H9 (cell line): ENCODE data around the gene GPD2. TPM values are rescaled to one million over a fixed set of nuclear protein-coding genes. Genes with fewer than 3 reads are reported as not detected.

ENCODE experiments used
- DNase-seq: peaks from one replicate; pipeline ENCODE4 v3.0.0-alpha.2; 2017
- H2AFZ ChIP-seq: one replicate; pipeline ENCODE4 v1.6.1; 2013; ENCODE audit warnings: mild to moderate bottlenecking, low read length, control low read depth, moderate library complexity
- H2AK5ac ChIP-seq: 2 replicates; pipeline ENCODE4 v1.6.1; 2013; ENCODE audit warnings: low read length, control low read depth, mixed read lengths; ENCODE audit not compliant: insufficient read length
- H2BK120ac ChIP-seq: one replicate; pipeline ENCODE4 v1.6.1; 2013; ENCODE audit warnings: low read depth, mild to moderate bottlenecking, low read length, control low read depth, inconsistent platforms; ENCODE audit not compliant: poor library complexity, severe bottlenecking
- H2BK12ac ChIP-seq: 2 replicates; pipeline ENCODE4 v1.6.1; 2013; ENCODE audit warnings: low read length, control low read depth, mixed read lengths, low read depth; ENCODE audit not compliant: insufficient read length
- H2BK15ac ChIP-seq: 2 replicates; pipeline ENCODE4 v1.6.1; 2013; ENCODE audit warnings: low read depth, low read length, control low read depth
- H2BK20ac ChIP-seq: one replicate; pipeline ENCODE4 v1.6.1; 2013; ENCODE audit warnings: low read depth, mild to moderate bottlenecking, low read length, control low read depth, inconsistent platforms; ENCODE audit not compliant: poor library complexity, severe bottlenecking
- H2BK5ac ChIP-seq: 2 replicates; pipeline ENCODE4 v1.6.1; 2013; ENCODE audit warnings: low read length, control low read depth, mixed read lengths; ENCODE audit not compliant: insufficient read length
- H3K14ac ChIP-seq: 2 replicates; pipeline ENCODE4 v1.6.1; 2013; ENCODE audit warnings: low read length, control low read depth; ENCODE audit not compliant: insufficient read depth
- H3K18ac ChIP-seq: 2 replicates; pipeline ENCODE4 v1.6.1; 2013; ENCODE audit warnings: low read depth, mild to moderate bottlenecking, mixed read lengths, low read length, control low read depth; ENCODE audit not compliant: insufficient read length
- H3K23ac ChIP-seq: 2 replicates; pipeline ENCODE4 v1.6.1; 2013; ENCODE audit warnings: low read length, control low read depth, mixed read lengths, low read depth; ENCODE audit not compliant: insufficient read length
- H3K23me2 ChIP-seq: 2 replicates; pipeline ENCODE4 v1.6.1; 2013; ENCODE audit warnings: low read depth, mild to moderate bottlenecking, mixed read lengths, low read length, control low read depth; ENCODE audit not compliant: insufficient read length, poor library complexity, severe bottlenecking
- H3K27ac ChIP-seq: 2 replicates; pipeline ENCODE4 v1.5.1; 2013; ENCODE audit warnings: low read length, control low read depth, mixed read lengths, low read depth; ENCODE audit not compliant: insufficient read length
- H3K27me3 ChIP-seq: 2 replicates; pipeline ENCODE4 v1.6.1; 2013; ENCODE audit warnings: low read length, control low read depth, inconsistent platforms; ENCODE audit not compliant: insufficient read depth
- H3K4ac ChIP-seq: 2 replicates; pipeline ENCODE4 v1.6.1; 2013; ENCODE audit warnings: low read depth, mild to moderate bottlenecking, control low read depth, inconsistent platforms, low read length, moderate library complexity
- H3K4me1 ChIP-seq: 2 replicates; pipeline ENCODE4 v1.6.1; 2013; ENCODE audit warnings: low read length, control low read depth, inconsistent platforms; ENCODE audit not compliant: insufficient read depth
- H3K4me2 ChIP-seq: 2 replicates; pipeline ENCODE4 v1.6.1; 2013; ENCODE audit warnings: low read length, control low read depth, mixed read lengths; ENCODE audit not compliant: insufficient read length, insufficient read depth
- H3K56ac ChIP-seq: 2 replicates; pipeline ENCODE4 v1.6.1; 2013; ENCODE audit warnings: low read depth, mild to moderate bottlenecking, mixed read lengths, low read length, control low read depth; ENCODE audit not compliant: insufficient read length
- H3K79me1 ChIP-seq: 2 replicates; pipeline ENCODE4 v1.6.1; 2013; ENCODE audit warnings: low read depth, mild to moderate bottlenecking, moderate library complexity, low read length, control low read depth, inconsistent platforms; ENCODE audit not compliant: insufficient read depth, poor library complexity, severe bottlenecking
- H3K79me2 ChIP-seq: 2 replicates; pipeline ENCODE4 v1.6.1; 2013; ENCODE audit warnings: low read length, control low read depth, inconsistent platforms; ENCODE audit not compliant: insufficient read depth
- H3K9ac ChIP-seq: 2 replicates; pipeline ENCODE4 v1.6.1; 2013; ENCODE audit warnings: low read length, control low read depth, mixed read lengths; ENCODE audit not compliant: insufficient read length; ENCODE audit errors: extremely low read depth
- H3K9me3 ChIP-seq: one replicate; pipeline ENCODE4 v1.6.1; 2013; ENCODE audit warnings: low read depth, low read length, inconsistent platforms; ENCODE audit not compliant: control insufficient read depth
- H3T11ph ChIP-seq: one replicate; pipeline ENCODE4 v1.6.1; 2013; ENCODE audit warnings: mild to moderate bottlenecking, low read length, control low read depth, inconsistent platforms
- H4K20me1 ChIP-seq: one replicate; pipeline ENCODE4 v1.6.1; 2013; ENCODE audit not compliant: control insufficient read depth, insufficient read length, insufficient read depth
- H4K5ac ChIP-seq: 2 replicates; pipeline ENCODE4 v1.6.1; 2013; ENCODE audit warnings: low read depth, mild to moderate bottlenecking, mixed read lengths, low read length, control low read depth; ENCODE audit not compliant: insufficient read length
- H4K8ac ChIP-seq: replicated peaks from 2 replicates; pipeline ENCODE4 v1.6.1; 2013; ENCODE audit warnings: low read length, control low read depth, mixed read lengths, low read depth; ENCODE audit not compliant: insufficient read length
- H4K91ac ChIP-seq: 2 replicates; pipeline ENCODE4 v1.6.1; 2013; ENCODE audit warnings: low read depth, mild to moderate bottlenecking, moderate library complexity, mixed read lengths, low read length, control low read depth; ENCODE audit not compliant: insufficient read length
- H3K27ac Mint-ChIP-seq, 3 experiments: 2 replicates in 2 of 3; 3 replicates in 1 of 3; pipeline ENCODE4 v1.8.0; 2020 to 2021; ENCODE audit warnings: mixed read lengths in 3 of 3, mild to moderate bottlenecking in 1 of 3, moderate library complexity in 1 of 3
- H3K27me3 Mint-ChIP-seq: 2 replicates; pipeline ENCODE4 v1.8.0; 2021; ENCODE audit warnings: low read depth, mild to moderate bottlenecking, moderate library complexity, mixed read lengths
- H3K36me3 Mint-ChIP-seq, 3 experiments: 2 replicates in 2 of 3; 3 replicates in 1 of 3; pipeline ENCODE4 v1.8.0; 2020 to 2021; ENCODE audit warnings: low read depth in 3 of 3, mixed read lengths in 3 of 3; ENCODE audit not compliant: insufficient read depth in 1 of 3
- H3K4me1 Mint-ChIP-seq, 2 experiments: 2 replicates each; pipeline ENCODE4 v1.8.0; 2020; ENCODE audit warnings: mixed read lengths in 2 of 2
- H3K4me3 Mint-ChIP-seq, 2 experiments: 2 replicates in 1 of 2; 3 replicates in 1 of 2; pipeline ENCODE4 v1.8.0; 2020 to 2021; ENCODE audit warnings: mild to moderate bottlenecking in 2 of 2, mixed read lengths in 2 of 2, moderate library complexity in 1 of 2
- H3K9me3 Mint-ChIP-seq, 2 experiments: 2 replicates in 1 of 2; 3 replicates in 1 of 2; pipeline ENCODE4 v1.8.0; 2020; ENCODE audit warnings: mild to moderate bottlenecking in 2 of 2, mixed read lengths in 2 of 2, moderate library complexity in 1 of 2
- CTCF ChIP-seq: fragments of 200-600 bp; sonication (generic); conservative IDR thresholded peaks from 3 replicates; pipeline ENCODE4 v1.8.0; 2021; ENCODE audit warnings: antibody characterized with exemption, mild to moderate bottlenecking
- WGBS: extraction: QIAGEN DNeasy Blood & Tissue Kit; methylation state at CpG from one replicate; pipeline ENCODE4 v1.1.7; 2013; ENCODE audit warnings: missing lambda C conversion rate, low lambda C conversion rate, mixed read lengths; ENCODE audit not compliant: insufficient read length; ENCODE audit errors: extremely low coverage; 5-methylcytosine and 5-hydroxymethylcytosine counted together
- total RNA-seq: library from RNA; stranded (reverse); gene quantifications from 2 replicates; pipeline ENCODE4 v1.2.1, GENCODE V29; 2021

GPD2 gene
- total RNA-seq, 1 experiment from 2014 or later, result 46.0 TPM

GRCh38 chr2:156421851-156422250, 14.3 kb upstream of the GPD2 start:
- H3K18ac ChIP-seq, result no peak overlapping the region
- H3K9ac ChIP-seq, result no peak overlapping the region
- no peaks in the 10 kb centered on the region for H3K27me3 ChIP-seq
- H3K4me1 ChIP-seq, result no peaks in the 10 kb centered on the region
- H3T11ph ChIP-seq, result no peak overlapping the region
- H3K9me3 ChIP-seq, result no peaks in the 10 kb centered on the region
- H3K79me1 ChIP-seq, result no peaks in the 10 kb centered on the region
- H3K4me3 Mint-ChIP-seq, result no peak overlapping the region
- no peak overlapping the region for H2BK20ac ChIP-seq
- H2BK12ac ChIP-seq, result no peak overlapping the region
- no peak overlapping the region for H4K8ac ChIP-seq
- H3K4me2 ChIP-seq, result no peak overlapping the region
- H3K4ac ChIP-seq, result no peak overlapping the region
- no peaks in the 10 kb centered on the region for H3K23me2 ChIP-seq
- DNase-seq, result no peak
- H3K36me3 Mint-ChIP-seq, result peaks cover 0 to 2% (median 0%) of the 10 kb centered on the region in 3 experiments; a peak in 1 of 7 replicates
- no peak overlapping the region for H4K91ac ChIP-seq
- no peak overlapping the region for H3K23ac ChIP-seq
- no peak overlapping the region for H2AK5ac ChIP-seq
- H4K5ac ChIP-seq, result no peak overlapping the region
- H2BK15ac ChIP-seq, result no peak overlapping the region
- H3K79me2 ChIP-seq, result no peaks in the 10 kb centered on the region
- no peak overlapping the region for H3K14ac ChIP-seq
- no peak overlapping the region for H2AFZ ChIP-seq
- WGBS, result no CpG with 5 or more reads among the region's 1 CpG
- TF ChIP-seq CTCF, result no peak
- H3K9me3 Mint-ChIP-seq, result peaks cover 0 to 3% of the 10 kb centered on the region in 2 experiments; a peak in 2 of 5 replicates
- H2BK5ac ChIP-seq, result no peak overlapping the region
- H3K27ac Mint-ChIP-seq, result no peak overlapping the region
- H3K4me1 Mint-ChIP-seq, result peaks cover 8 to 9% of the 10 kb centered on the region in 2 experiments
- no peak overlapping the region for H3K27ac ChIP-seq
- H4K20me1 ChIP-seq, result no peaks in the 10 kb centered on the region
- H3K56ac ChIP-seq, result no peak overlapping the region
- no peak overlapping the region for H2BK120ac ChIP-seq
- H3K27me3 Mint-ChIP-seq, result no peaks in the 10 kb centered on the region
